GM23338 (cell line): ENCODE results near the gene TAF11L7. TPM values are rescaled to one million over a fixed set of nuclear protein-coding genes. Genes with fewer than 3 reads are reported as not detected.

Source experiments
- ATAC-seq: fragments of 200-7000 bp; cut with Tn5 transposase; 3 replicates; pipeline ENCODE4 v1.9.1; 2020
- DNase-seq: peaks from one replicate; pipeline ENCODE4 v3.0.0-alpha.2; 2015; ENCODE audit warnings: low spot score
- H2AFZ ChIP-seq: fragments of 200-600 bp; sonication (generic); 2 replicates; pipeline ENCODE4 v1.8.0; 2016; ENCODE audit warnings: antibody characterized with exemption, mild to moderate bottlenecking, moderate library complexity
- H3F3A ChIP-seq: fragments of 200-600 bp; sonication (generic); replicated peaks from 2 replicates; pipeline ENCODE4 v1.8.0; 2017; ENCODE audit warnings: antibody characterized with exemption, mixed run types, low read depth
- H3K27ac ChIP-seq: fragments of 200-600 bp; sonication (generic); 2 replicates; pipeline ENCODE4 v1.6.1; 2016; ENCODE audit warnings: low read depth
- H3K27me3 ChIP-seq: fragments of 200-600 bp; sonication (generic); 2 replicates; pipeline ENCODE4 v1.8.0; 2016; ENCODE audit warnings: mild to moderate bottlenecking, mixed run types, moderate library complexity; ENCODE audit not compliant: insufficient read depth
- H3K36me3 ChIP-seq: fragments of 200-600 bp; sonication (generic); 2 replicates; pipeline ENCODE4 v1.8.0; 2016; ENCODE audit warnings: mild to moderate bottlenecking; ENCODE audit not compliant: insufficient read depth
- H3K4me1 ChIP-seq: fragments of 200-600 bp; sonication (generic); 2 replicates; pipeline ENCODE4 v1.8.0; 2016; ENCODE audit warnings: mild to moderate bottlenecking, moderate library complexity; ENCODE audit not compliant: insufficient read depth
- H3K4me2 ChIP-seq: fragments of 200-600 bp; sonication (generic); 2 replicates; pipeline ENCODE4 v1.7.1; 2017; ENCODE audit warnings: mixed run types
- H3K4me3 ChIP-seq: fragments of 200-600 bp; sonication (generic); 2 replicates; pipeline ENCODE4 v1.6.1; 2016; ENCODE audit warnings: mixed run types
- H3K79me2 ChIP-seq: fragments of 200-600 bp; sonication (generic); replicated peaks from 2 replicates; pipeline ENCODE4 v1.8.0; 2017; ENCODE audit warnings: mild to moderate bottlenecking; ENCODE audit not compliant: insufficient read depth
- H3K9me2 ChIP-seq: fragments of 200-600 bp; sonication (generic); 2 replicates; pipeline ENCODE4 v1.8.0; 2017; ENCODE audit not compliant: insufficient read depth
- H4K20me1 ChIP-seq: fragments of 200-600 bp; sonication (generic); replicated peaks from 2 replicates; pipeline ENCODE4 v1.8.0; 2017; ENCODE audit warnings: mild to moderate bottlenecking; ENCODE audit not compliant: insufficient read depth
- H3K27ac Mint-ChIP-seq: 2 replicates; pipeline ENCODE4 v1.8.0; 2020; ENCODE audit warnings: inconsistent platforms, mild to moderate bottlenecking, moderate library complexity, mixed read lengths
- H3K27me3 Mint-ChIP-seq: 3 replicates; pipeline ENCODE4 v1.8.0; 2022; ENCODE audit warnings: low read depth, mild to moderate bottlenecking, moderate library complexity, mixed read lengths, inconsistent platforms; ENCODE audit not compliant: insufficient read depth, poor library complexity
- H3K36me3 Mint-ChIP-seq: 3 replicates; pipeline ENCODE4 v1.8.0; 2021; ENCODE audit warnings: low read depth, mild to moderate bottlenecking, inconsistent platforms, moderate library complexity, mixed read lengths
- H3K4me1 Mint-ChIP-seq: 3 replicates; pipeline ENCODE4 v1.8.0; 2020; ENCODE audit warnings: mild to moderate bottlenecking, inconsistent platforms, mixed read lengths
- H3K4me3 Mint-ChIP-seq: 3 replicates; pipeline ENCODE4 v1.8.0; 2021; ENCODE audit warnings: moderate library complexity, mild to moderate bottlenecking, inconsistent platforms, mixed read lengths
- H3K9me3 Mint-ChIP-seq: 3 replicates; pipeline ENCODE4 v1.8.0; 2020; ENCODE audit warnings: moderate library complexity, mild to moderate bottlenecking, inconsistent platforms, mixed read lengths
- CREB1 ChIP-seq: fragments of 250-450 bp; sonication (Bioruptor Pico); IDR thresholded peaks from 2 replicates; pipeline ENCODE4 v1.5.0; 2020; ENCODE audit warnings: low read depth, mild to moderate bottlenecking, moderate library complexity
- CTCF ChIP-seq, 2 experiments: fragments of 200-600 bp in 1 of 2; sonication (generic) in 1 of 2; conservative IDR thresholded peaks; 2 replicates each; pipeline versions ENCODE4 v1.5.1 to v1.6.1; 2016 to 2017; ENCODE audit warnings: antibody characterized with exemption in 2 of 2, low read depth in 2 of 2, mild to moderate bottlenecking in 2 of 2, moderate library complexity in 1 of 2
- ETS1 ChIP-seq: IDR thresholded peaks from 2 replicates; pipeline ENCODE4 v1.6.1; 2016; ENCODE audit warnings: antibody characterized with exemption
- EZH2 ChIP-seq: fragments of 200-600 bp; sonication (generic); IDR thresholded peaks from one replicate; pipeline ENCODE4 v1.8.0; 2017; ENCODE audit warnings: antibody characterized with exemption, mild to moderate bottlenecking, low read depth; ENCODE audit not compliant: unreplicated experiment
- EZH2phosphoT487 ChIP-seq: fragments of 200-600 bp; sonication (generic); IDR thresholded peaks from one replicate; pipeline ENCODE4 v1.8.1; 2018; ENCODE audit warnings: antibody characterized with exemption; ENCODE audit not compliant: unreplicated experiment
- JUNB ChIP-seq: IDR thresholded peaks from one replicate; pipeline ENCODE4 v1.6.1; 2016; ENCODE audit warnings: antibody characterized with exemption; ENCODE audit not compliant: unreplicated experiment
- NANOG ChIP-seq: IDR thresholded peaks from 2 replicates; pipeline ENCODE4 v1.6.1; 2016; ENCODE audit warnings: antibody characterized with exemption, borderline replicate concordance
- POLR2AphosphoS5 ChIP-seq: IDR thresholded peaks from 2 replicates; pipeline ENCODE4 v1.6.1; 2016; ENCODE audit warnings: antibody characterized with exemption, low read depth
- REST ChIP-seq: IDR thresholded peaks from one replicate; pipeline ENCODE4 v1.6.1; 2018; ENCODE audit warnings: antibody characterized with exemption; ENCODE audit not compliant: unreplicated experiment
- STAT1 ChIP-seq: IDR thresholded peaks from one replicate; pipeline ENCODE4 v1.6.1; 2016; ENCODE audit warnings: antibody characterized with exemption; ENCODE audit not compliant: unreplicated experiment
- ZNF114 ChIP-seq: fragments of 250-450 bp; sonication (Bioruptor Pico); IDR thresholded peaks from 2 replicates; pipeline ENCODE4 v1.5.0; 2020; ENCODE audit warnings: mild to moderate bottlenecking, moderate library complexity
- ZNF331 ChIP-seq: fragments of 250-450 bp; sonication (Bioruptor Pico); IDR thresholded peaks from 2 replicates; pipeline ENCODE4 v1.5.0; 2020; ENCODE audit warnings: low read depth, mild to moderate bottlenecking, moderate library complexity
- polyA plus RNA-seq: library from polyadenylated mRNA; unstranded; fragments of >200 nt; fragmentation: Nextera tagmentation; extraction: Ambion mirVana; gene quantifications from 2 replicates; pipeline ENCODE4 v1.2.1, GENCODE V29; 2016
- total RNA-seq: library from RNA; depleted of rRNA; stranded (reverse); fragments of >200 nt; shearing (Covaris generic); gene quantifications from 2 replicates; pipeline ENCODE4 v1.2.3, GENCODE V29; 2014
- TF ChIP-seq, protein P1 (sequence below): fragments of 250-450 bp; sonication (Bioruptor Pico); IDR thresholded peaks from 2 replicates; pipeline ENCODE4 v1.5.0; 2020; ENCODE audit warnings: mild to moderate bottlenecking, moderate library complexity

Gene TAF11L7
- total and polyA plus RNA-seq, 2 experiments from 2014 or later: not detected

DNA sequence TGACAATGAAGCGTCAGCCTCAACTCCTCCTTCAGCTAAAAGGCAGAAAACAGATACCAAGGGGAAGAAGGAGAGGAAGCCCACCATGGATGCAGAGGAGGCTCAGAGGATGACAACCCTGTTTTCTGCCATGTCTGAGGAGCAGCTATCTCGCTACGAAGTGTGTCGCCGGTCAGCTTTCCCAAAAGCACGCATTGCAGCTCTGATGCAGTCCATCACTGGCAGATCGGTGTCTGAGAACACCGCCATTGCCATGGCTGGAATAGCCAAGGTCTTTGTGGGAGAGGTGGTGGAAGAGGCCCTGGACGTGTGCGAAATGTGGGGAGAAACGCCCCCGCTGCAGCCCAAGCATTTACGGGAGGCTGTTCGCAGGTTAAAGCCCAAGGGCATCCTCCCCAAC is 19.4 kb upstream of the TAF11L7 start:
- Mint-ChIP-seq H3K4me3 (no peak overlapping the region), H3K27ac (no peak overlapping the region), H3K36me3 (no peaks in the 10 kb centered on the region), H3K9me3 (peaks cover 2% of the 10 kb centered on the region; the same call in 1 of the 3 replicates), H3K27me3 (peaks cover 2% of the 10 kb centered on the region), H3K4me1 (no peaks in the 10 kb centered on the region; the same call in 2 of the 3 replicates)
- Histone ChIP-seq H3K36me3 (no peaks in the 10 kb centered on the region), H3K79me2 (no peaks in the 10 kb centered on the region), H3K4me2 (no peak overlapping the region), H3K27ac (no peak overlapping the region), H3K4me3 (no peak overlapping the region), H3K4me1 (no peaks in the 10 kb centered on the region), H3K9me2 (no peaks in the 10 kb centered on the region), H2AFZ (no peak overlapping the region), H3K27me3 (no peaks in the 10 kb centered on the region), H3F3A (no peaks in the 10 kb centered on the region), H4K20me1 (no peaks in the 10 kb centered on the region)
- TF ChIP-seq CREB1 (no peak), CTCF (conservative IDR thresholded peaks at IDR 0.05; ENCODE audit: low read depth in 2 of 2) (no peak), ETS1 (no peak), POLR2AphosphoS5 (no peak), NANOG (no peak), JUNB (no peak), ZNF331 (CRISPR knock-in tag) (no peak), EZH2 (no peak), REST (no peak), EZH2phosphoT487 (no peak), STAT1 (no peak), ZNF114 (CRISPR knock-in tag) (no peak)
- TF ChIP-seq, protein P1, sequence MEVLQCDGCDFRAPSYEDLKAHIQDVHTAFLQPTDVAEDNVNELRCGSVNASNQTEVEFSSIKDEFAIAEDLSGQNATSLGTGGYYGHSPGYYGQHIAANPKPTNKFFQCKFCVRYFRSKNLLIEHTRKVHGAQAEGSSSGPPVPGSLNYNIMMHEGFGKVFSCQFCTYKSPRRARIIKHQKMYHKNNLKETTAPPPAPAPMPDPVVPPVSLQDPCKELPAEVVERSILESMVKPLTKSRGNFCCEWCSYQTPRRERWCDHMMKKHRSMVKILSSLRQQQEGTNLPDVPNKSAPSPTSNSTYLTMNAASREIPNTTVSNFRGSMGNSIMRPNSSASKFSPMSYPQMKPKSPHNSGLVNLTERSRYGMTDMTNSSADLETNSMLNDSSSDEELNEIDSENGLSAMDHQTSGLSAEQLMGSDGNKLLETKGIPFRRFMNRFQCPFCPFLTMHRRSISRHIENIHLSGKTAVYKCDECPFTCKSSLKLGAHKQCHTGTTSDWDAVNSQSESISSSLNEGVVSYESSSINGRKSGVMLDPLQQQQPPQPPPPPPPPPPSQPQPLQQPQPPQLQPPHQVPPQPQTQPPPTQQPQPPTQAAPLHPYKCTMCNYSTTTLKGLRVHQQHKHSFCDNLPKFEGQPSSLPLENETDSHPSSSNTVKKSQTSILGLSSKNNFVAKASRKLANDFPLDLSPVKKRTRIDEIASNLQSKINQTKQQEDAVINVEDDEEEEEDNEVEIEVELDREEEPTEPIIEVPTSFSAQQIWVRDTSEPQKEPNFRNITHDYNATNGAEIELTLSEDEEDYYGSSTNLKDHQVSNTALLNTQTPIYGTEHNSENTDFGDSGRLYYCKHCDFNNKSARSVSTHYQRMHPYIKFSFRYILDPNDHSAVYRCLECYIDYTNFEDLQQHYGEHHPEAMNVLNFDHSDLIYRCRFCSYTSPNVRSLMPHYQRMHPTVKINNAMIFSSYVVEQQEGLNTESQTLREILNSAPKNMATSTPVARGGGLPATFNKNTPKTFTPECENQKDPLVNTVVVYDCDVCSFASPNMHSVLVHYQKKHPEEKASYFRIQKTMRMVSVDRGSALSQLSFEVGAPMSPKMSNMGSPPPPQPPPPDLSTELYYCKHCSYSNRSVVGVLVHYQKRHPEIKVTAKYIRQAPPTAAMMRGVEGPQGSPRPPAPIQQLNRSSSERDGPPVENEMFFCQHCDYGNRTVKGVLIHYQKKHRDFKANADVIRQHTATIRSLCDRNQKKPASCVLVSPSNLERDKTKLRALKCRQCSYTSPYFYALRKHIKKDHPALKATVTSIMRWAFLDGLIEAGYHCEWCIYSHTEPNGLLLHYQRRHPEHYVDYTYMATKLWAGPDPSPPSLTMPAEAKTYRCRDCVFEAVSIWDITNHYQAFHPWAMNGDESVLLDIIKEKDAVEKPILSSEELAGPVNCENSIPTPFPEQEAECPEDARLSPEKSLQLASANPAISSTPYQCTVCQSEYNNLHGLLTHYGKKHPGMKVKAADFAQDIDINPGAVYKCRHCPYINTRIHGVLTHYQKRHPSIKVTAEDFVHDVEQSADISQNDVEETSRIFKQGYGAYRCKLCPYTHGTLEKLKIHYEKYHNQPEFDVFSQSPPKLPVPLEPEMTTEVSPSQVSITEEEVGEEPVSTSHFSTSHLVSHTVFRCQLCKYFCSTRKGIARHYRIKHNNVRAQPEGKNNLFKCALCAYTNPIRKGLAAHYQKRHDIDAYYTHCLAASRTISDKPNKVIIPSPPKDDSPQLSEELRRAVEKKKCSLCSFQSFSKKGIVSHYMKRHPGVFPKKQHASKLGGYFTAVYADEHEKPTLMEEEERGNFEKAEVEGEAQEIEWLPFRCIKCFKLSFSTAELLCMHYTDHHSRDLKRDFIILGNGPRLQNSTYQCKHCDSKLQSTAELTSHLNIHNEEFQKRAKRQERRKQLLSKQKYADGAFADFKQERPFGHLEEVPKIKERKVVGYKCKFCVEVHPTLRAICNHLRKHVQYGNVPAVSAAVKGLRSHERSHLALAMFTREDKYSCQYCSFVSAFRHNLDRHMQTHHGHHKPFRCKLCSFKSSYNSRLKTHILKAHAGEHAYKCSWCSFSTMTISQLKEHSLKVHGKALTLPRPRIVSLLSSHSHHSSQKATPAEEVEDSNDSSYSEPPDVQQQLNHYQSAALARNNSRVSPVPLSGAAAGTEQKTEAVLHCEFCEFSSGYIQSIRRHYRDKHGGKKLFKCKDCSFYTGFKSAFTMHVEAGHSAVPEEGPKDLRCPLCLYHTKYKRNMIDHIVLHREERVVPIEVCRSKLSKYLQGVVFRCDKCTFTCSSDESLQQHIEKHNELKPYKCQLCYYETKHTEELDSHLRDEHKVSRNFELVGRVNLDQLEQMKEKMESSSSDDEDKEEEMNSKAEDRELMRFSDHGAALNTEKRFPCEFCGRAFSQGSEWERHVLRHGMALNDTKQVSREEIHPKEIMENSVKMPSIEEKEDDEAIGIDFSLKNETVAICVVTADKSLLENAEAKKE: no peak
- DNase-seq (no peak), ATAC-seq (no peak)
